SHP77 (cell line): ENCODE measurements around the gene GRIP1.

Source experiments
- DNase-seq, 2 experiments: peaks; one replicate each; lab custom pipeline; 2025; lab: John Stamatoyannopoulos, UW

Gene GRIP1

DNA sequence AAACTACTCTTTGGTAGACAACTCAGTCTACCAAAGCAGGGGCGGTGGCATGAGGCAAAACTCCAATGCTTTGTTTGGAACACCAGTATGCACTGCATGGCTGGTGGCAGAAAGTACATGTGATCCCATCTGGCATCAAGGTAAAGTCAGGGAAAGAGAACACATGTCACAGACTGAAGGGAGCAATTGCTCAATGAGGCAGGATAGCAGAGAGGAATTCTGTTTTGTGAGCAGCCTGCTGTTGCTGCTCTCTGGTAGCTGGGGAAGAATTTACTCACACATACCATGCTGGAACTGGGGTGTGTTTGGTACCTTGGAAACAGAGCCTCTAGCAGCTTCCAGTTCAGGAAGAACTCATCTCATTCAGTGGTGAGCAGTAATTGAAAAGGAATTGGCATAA is 291.8 kb downstream of the GRIP1 start:
- no peak for DNase-seq

DNA sequence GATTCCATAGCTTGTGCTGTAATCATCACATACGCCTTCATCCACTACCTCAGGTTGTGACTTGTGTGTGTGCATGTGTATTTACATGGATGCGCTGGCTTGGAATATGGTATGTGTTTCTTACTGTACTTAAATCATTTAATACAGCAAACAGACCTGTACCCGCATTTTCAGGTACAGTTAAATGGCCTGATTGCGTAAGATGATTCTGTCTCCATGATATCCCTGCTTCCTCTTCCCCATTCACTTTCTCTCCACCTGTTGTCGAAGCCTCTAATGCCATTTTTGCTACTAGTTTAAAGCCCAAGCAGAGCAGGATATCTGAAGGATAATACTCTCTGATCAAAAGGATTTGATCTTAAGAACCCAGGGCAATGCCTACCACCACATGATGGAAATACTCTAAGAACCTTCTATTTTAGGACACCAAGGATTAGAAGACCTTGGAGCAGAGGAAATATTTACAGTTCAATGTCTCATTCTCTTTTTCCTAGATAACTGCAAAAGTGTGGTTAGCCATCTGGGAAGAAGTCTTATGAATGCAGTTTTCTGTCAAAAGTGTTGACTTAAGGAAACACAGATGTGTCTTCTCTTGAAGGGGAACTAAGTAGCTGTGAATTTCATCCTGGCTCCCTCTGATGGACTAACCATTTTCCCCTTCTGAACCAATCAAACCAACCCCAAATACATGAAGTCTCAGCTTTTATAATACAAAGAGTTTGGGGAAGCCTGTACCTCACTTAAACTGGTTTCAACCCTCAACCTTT is 297.9 kb downstream of the GRIP1 start:
- DNase-seq, result no peak

DNA sequence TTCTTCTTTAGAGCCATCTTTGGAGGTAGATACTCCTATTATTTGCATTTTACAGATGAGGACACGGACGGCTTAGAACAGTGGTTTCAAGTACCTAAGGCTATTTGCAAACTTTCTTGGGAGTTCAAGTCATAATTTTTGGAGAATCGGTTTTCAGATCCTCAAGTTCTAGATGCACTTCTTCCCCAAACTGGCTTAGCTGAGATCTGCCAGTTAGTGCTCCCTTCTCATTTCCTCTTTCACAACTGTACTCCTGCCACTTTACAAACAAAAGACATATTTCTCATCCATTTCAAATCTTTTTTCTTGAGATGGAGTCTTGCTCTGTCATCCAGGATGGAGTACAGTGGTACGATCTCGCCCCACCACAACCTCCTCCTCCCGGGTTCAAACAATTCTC is 299.3 kb downstream of the GRIP1 start:
- DNase-seq, result no peak

DNA sequence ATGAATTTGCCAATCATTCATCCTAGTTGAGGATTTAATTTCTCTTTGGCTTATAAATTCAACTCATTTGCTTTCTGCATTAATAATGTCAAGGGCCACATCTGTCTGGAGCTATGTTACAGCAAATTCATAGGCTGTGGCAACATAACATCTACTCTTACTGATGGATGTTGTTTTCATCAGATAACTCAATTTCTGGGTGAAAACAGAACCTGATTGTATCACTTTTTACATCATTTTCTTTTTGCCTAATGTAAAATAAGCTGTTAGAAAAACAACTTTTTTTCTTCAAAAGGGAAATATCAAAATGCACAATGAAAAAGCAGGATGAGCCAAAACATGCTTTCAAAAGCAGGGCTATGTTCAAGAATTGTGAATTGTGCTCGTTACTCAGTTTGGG is 303.3 kb downstream of the GRIP1 start:
- DNase-seq, result no peak

DNA sequence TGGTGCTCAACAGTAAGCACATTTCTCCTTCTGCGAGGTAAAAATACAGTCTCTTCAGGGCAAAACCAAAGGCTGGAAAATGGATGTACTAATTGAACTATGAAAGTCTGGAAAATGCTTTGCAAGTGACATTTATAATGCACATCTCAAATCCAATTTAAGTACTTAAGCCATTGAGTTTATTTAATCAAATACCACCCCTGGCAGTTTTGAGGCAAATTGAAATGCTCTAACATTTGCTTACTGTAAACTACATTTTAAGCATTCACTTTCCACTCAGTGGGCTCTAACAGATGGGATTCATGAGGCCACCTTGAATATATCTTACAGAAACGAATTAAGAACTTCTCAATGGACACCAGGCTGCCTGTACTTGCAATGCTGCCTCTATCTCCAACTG is 306.9 kb downstream of the GRIP1 start:
- no peak for DNase-seq

DNA sequence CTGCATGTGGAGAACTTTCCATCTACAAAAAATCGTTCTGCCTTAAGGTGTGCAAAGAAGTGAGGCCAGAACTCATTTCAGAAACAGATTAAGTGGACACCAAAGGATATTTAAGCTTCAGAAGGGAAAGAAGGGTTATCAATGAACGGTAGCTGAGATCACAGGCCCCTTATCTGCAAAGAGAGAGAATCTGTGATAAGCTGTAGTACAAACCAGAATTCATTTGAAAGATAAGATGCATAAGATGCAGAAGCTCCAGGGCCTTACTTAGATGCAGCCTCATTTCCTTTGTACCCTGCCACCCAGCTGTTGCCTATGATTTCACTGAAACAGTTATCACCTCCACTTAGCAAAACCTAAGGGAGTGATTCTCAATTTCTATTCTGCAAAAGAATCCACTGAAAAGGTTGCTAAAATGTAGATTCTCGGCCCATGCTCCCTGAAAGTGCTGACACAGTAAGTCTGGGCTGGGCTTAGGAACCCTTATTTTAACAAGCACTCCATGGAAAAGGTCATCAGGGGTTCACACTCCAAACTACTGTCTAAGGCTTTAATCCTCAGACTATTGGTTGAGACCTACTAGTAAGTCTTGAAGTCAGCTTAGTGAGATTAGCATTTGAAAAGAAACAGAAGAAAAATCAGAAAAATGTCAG is 311.7 kb downstream of the GRIP1 start:
- no peak for DNase-seq

DNA sequence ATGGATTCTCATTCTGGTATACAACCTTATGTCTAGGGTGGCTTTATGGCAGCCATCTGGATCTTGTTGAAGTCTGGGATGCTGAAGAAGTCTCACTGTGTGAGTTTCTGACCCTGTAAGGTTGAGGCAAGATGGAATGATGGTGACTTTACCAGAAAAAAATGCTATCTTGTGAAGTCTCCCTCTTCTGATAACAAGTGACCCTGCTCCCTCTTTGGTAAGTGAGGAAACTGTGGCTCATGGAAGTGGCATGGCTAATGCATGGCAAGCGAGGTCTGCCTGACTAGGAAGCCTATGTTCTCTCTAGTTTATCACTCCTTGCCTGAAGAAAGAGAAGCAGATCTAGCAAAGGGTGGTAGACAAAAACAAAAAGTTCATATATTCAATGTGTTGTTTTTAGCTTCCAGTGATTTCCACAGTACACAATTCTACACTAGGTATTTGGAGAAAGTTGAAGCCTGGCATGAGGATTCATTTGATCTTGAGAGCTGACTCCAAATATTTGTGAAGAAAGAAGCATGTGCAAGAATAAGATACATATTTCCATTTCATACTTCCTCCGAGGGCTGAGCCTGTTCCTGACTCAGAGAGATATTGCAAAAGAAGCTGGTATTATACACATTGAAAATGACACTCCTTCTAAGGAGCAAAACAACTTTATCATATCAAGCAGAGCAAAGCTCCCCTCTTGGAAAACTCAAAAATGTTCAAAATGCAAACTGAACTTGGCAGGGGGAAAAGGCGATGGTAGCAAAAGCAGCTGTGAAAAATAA is 313.0 kb downstream of the GRIP1 start:
- no peak for DNase-seq

DNA sequence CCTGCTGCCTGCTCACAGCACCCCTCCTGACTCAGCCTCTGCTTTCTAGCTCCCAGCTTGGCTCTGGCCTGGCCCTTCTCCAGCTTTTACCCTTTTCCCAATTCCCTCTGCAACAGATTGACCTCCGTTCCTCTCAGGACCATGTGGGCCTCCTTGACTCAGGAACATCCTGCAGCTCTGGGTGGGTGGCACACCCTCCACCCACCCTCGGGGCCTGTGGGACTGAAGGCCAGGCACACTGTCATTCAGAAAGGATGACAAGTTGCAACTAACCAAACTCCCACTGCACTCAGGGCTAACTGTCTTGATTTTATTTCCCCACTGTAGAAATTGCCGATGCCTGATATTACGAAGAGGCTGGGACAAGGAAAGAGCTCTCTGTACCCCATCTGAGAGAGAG is 317.2 kb downstream of the GRIP1 start:
- DNase-seq, result no peak

DNA sequence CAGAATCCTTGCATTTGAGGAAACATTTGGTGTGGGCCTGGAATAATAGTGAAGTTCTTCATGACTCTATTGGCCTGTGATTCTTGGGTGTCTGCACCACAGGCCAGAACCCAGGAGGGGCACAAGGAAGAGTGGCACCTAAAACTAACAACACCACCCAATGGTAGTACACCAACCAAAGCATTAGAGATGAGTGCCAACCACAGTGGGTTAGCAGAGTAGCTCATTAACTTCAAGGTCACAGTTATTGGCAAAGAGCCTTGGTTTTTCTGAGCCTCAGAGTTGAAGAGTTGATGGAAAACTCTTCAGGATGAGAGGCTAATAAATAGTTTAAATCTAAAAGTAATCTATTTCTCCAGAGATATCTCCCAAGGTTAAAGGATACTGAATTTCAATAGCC is 319.6 kb downstream of the GRIP1 start:
- no peak for DNase-seq

DNA sequence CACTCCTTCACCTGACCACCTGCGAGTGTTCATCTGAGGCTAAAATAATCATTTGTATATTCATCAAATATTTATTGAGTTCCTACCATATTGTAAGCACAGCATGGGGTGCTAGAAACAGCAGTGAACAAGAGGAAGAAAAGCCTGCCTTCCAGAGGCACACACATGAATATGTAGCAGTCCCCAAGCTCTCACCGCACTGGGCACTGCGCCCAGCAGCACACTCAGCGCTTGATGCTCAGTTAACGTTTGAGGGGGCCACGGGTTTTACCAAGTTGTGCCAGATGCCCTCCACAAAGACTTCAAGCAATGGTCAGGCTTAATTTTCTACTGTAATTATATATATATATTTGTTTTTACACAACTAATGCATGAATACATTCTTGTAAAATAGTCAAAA is 324.6 kb downstream of the GRIP1 start:
- no peak for DNase-seq

DNA sequence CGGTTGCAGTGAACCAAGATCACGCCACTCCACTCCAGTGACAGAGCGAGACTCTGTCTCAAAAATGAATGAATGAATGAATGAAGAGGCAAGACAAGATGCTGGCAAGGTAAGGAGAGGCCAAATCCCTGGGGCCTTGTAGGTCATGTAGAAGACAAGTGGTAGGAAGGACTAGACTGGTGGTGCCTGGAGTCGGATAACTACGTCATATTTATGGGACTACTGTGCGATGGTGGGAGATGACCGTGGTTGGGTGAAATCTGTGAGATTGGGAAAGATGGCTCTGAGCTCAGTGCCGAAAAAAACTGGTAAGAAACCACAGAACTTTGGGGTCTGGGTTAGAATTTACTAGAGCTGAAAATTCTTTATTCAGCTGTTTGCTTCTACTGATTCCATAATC is 326.0 kb downstream of the GRIP1 start:
- DNase-seq, result no peak

DNA sequence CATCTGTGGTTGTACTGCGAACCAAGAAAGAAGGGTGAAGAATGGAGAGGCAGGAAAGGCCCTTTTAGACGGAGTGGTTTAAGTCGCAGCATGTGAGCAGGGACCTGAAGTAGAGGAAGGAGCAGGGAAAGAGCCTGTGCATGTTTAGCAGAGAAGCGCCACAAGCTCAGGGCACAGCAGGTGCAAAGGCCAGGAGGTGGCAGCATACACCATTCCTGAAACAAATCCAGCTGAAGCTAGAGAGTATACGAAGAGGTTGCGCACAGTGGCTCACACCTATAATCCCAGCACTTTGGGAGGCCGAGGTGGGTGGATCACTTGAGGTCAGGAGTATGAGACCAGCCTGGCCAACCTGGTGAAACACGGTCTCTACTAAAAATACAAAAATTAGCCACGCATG is 326.7 kb downstream of the GRIP1 start:
- peak; percentile 15 to 22 for DNase-seq

DNA sequence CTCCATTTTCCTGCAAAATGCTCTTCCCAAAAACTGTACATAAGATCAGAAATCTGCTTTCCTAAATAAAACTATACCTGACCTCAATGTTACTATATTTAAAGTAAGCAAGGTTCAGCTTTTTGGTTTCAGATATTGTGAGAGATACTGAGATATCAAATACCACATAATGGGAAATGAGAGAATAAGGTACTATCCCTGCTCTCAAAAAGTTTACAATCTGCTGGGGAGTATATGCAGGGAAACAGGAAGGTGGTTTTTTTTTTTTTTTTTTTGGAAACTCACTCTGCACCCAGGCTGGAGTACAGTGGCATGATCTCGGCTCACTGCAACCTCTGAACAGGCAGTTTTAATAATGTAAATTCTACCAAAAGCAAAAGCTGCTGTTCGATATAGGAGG is 327.6 kb downstream of the GRIP1 start:
- DNase-seq, result no peak

DNA sequence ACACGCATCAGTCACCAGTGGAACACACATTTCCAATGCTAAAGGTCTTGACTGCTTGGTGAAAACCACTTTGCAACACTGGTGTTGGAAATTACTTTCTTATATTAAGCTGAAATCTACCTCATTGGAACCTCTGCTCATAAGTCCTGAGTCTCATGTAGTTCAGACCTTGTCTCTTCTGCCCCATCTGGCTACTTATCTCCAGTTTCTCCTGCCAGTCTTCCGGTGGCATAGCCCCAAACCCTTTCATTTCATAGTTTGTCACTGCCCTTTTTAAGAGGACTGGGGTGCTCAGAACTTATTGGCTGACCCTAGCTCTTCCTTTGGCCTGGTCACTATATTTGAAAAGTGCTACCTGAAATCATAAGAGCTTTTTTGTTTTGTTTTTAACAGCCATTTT is 332.9 kb downstream of the GRIP1 start:
- no peak for DNase-seq

DNA sequence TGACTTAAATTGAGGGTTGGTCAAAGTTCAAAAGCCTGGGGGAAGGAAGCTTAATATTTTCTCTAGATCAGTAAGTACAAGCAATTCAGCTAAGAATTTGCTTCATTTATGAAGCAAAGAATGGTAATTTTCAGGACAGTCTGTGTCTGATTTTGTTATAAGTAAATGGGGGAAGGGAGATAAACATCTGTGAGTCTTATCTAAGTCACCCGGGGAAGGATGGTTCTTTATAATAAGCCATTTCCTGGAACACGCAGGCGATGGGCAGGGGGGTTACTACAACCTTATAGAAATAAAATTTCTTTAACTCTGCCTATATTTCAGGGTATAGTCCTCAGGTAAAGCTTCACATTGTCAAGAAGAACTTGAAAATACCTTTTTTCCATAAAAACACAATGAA is 333.7 kb downstream of the GRIP1 start:
- no peak for DNase-seq

DNA sequence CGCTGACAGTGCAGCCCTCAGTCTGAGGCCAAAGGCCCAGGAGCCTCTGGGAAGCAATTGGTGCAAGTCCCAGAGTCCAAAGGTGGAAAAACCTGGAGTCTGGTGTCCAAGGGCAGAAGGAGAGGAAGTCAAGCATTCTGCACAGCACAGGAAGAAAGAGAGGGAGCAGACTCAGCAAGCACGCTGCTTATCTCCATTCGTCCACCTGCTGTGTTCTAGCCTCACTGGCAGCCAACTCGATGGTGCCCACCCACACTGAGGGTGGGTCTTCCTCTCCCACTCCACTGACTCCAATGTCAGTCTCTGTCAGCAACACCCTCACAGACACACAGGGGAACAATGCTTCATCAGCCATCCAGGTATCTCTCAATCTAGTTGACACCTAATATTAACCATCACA is 337.8 kb downstream of the GRIP1 start:
- DNase-seq, result no peak

DNA sequence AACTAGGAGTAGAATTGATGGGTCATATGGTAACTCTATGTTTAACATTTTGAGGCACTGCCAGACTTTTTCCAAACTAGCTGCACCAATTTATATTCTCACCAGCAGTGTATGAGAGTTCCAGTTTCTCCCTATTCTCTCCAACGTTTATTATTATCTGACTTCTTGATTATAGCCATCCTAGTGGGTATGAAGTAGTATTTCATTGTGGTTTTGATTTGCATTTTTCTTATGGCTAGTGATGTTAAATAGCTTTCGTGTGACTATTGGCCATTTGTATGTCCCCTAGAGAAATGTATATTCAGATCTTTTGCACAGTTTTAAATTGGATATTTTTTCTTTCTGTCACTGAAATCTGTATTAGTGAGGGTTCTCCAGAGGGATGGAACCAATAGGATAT is 338.7 kb downstream of the GRIP1 start:
- DNase-seq, result no peak

DNA sequence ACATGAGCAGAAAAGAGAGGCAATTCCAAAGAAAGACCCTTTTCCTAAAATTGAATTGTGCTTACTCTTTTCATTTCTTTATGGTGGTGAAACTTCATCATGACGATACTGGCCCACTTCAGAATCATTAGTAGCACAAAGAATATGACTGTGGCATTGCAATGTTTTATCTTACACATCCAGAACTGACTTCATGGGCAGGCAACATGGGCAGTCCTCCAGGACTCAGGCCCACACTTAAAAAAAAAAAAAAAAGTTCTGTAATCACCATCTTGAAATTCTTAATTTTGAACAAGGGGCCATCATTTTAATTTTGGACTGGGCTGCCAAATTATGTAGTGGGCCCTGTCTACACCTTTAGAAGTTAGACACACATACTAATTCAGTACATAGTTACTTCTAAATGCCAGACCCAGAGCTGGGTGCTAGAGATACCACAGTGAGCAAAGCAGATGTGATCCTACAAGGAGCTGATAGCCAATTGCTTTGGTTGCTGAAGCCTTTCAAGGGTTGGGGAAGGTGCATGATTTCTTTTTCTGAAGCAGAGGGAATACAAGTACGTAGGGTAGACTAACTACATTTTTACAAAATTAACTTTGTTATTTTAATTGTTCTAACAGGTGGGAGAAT is 341.4 kb downstream of the GRIP1 start:
- DNase-seq, result no peak

DNA sequence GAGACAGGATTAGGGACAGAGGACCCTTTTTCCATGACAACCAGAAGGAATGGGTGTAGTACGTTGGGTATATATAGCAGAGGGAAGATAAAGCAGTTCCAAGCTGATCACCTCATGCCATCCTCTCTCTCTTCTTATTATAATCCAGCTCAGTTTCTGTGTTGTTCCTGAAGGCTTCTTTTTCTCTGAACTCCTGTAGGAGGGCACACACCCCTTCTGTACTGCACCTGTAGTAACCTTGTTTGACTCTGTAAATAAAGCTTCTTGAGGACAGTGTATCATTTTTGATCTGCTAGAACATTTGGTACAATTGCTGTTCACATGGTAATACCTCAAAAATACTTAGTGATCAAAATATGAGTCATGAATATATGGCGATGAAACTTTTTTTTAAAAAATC is 343.1 kb downstream of the GRIP1 start:
- DNase-seq, result no peak

DNA sequence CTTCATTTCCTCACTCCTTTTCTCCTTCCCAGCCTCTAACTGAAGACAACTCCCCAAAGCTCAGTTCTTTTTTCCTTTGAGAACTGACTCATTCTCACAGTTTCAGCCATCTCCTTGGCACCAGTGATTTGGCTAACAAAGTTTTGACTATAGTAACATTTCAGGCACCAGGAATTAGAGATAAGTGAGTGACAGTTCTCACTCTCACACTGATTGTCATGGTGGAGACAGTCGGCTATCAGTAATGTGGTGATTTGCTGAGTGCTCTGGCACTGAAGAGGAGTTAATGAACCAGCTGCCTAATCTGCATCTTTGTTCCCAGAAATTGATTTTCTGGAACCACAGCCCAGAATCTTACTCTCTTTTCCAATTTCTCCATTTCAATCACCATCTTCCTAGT is 347.1 kb downstream of the GRIP1 start:
- DNase-seq, result no peak

DNA sequence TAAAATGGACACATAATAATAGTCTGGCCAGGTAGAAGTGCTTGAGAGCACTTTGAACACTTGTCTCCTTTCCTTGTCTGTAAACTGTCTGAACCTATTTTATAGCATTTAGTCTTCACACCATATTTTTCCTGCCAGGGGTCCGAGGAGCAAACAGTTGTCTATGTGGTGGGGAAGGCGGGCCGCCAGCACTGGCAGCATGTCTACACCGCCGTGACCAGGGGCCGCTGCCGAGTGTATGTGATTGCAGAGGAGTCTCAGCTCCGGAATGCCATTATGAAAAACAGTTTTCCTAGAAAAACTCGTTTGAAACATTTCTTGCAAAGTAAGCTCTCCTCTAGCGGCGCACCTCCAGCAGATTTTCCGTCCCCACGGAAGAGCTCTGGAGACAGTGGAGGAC is 347.9 kb downstream of the GRIP1 start:
- DNase-seq, result no peak

DNA sequence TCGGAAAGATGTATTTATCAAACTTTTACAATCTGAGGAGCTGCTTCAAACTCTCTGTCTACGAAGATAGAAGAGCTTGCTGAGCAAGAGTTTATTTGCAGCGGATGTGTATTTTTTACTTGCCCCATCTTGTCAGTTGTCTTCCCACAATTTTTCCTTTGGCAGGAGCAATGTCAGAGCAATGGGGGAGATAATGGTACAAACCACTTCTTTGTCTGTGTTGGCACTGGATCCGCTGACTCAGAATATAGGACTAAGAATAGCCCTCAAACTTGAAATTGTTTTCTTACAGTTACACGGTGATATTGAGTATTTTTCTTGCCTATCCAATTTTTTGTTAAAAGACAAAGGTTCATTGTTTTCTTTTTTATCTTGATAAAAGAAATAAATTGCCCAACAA is 348.9 kb downstream of the GRIP1 start:
- no peak for DNase-seq

DNA sequence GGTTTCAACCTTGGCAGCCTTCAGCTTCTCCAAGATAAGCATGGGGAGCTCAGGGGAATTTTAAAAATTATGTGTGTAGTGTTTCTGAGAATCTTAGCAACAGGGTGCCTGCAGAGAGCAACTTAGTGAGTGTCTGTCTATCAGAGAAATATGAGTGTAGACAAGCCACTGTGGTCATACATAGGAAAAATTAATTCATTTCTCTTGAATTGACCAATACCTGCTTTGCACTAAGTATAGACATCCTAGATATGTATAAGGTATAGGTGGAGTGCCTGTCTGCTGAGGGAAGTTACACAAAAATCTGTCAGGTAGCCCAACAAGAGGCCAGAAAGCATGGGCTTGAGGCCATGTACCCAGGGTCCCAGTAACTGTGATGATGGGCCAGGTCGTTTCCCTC is 355.9 kb downstream of the GRIP1 start:
- no peak for DNase-seq
